HG03196 (cell line): ENCODE results near the gene CACNA2D3.
"Not testable (repeated sequence)": the region's sequence is repeated elsewhere in the genome, so short reads cannot be mapped to it uniquely, and the experiment has no call there.

Source experiments
- ATAC-seq: cut with Tn5 transposase; IDR thresholded peaks from one replicate; pipeline ENCODE4 v1.9.1; 2021; ENCODE audit not compliant: unreplicated experiment

The CACNA2D3 gene

DNA sequence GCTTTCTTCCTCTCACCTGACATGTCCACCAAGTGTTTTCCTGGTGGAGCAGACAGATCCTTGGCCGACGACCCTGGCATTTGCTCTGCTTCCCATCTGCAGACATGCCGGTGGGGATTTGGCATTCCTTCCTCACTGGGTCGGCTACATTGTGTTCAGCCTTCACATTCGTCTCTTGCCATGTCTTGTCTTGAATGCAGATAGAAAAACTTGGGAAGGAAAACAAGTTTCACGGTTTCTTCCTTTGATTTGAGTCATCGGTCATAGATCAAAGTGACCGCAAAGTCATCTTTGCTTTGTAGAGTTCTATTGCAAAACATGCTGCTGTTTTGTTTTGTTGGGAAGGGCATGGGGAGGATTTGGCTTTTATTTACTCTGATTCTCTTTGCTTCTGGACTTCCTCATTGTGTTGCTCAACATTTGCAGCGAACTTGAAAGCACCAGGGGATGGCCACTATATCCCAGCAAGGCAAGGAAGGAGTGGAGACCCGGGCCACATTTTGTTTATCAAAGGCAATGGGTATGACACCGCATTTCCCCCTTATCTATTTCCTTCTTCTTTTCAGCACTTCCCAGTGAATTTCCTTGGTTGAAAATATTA, 321.3 kb downstream of the CACNA2D3 start:
- ATAC-seq, result no peak

DNA sequence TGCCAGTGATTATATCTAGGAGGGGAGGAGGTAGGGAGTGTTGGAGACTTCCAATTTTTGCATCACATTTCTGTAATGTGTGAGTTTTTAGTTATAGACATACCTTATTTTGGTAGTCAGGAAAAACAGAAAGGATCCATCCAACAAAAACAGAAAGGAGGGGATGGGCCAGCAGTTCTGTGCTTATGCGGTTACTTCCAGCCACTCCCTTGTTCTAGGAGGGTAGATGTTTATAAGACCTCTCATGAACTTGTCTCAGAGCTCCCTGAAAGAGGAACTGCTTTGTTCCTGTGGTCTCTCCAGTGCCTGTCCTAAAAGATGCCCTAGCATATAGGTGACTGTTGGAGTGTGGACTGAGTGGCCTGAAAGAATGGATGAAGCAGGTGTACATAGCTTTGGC, 323.3 kb downstream of the CACNA2D3 start:
- no peak for ATAC-seq

DNA sequence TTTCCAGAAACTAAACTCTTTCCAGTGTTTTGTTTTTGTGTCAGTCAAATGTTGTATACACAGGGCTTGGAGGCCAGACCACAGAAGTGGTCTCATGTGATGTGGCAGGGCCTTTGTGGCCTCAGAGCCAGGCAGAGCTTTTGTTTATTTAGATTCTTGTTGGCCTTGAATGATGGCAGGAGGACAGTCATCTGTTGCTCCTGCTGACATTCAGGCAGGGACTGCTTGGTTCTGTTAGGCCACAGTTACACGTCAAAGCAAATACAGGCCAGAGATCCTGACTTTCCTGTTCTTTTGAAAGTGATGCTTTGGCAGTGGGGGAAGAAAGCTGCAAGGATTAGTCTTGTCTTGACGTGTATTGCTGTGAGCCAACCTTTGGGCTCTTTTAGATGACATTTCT, 325.1 kb downstream of the CACNA2D3 start:
- ATAC-seq, result no peak

DNA sequence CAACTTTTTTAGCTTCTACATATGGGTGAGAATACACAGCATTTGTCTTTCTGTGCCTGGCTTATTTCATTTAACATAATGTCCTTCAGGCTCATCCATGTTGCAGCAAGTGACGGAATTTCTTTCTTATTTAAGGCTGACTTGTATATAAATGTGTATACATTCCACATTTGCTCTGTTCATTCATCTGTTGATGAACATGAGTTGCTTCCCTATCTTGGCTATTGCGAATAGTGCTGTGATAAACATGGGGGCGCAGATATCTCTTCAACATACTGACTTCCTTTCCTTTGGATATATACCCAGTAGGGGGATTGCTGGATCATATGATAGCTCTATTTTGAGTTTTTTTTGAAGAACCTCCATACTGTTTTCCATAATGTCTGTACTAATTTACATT, 332.5 kb downstream of the CACNA2D3 start:
- ATAC-seq, result no peak

DNA sequence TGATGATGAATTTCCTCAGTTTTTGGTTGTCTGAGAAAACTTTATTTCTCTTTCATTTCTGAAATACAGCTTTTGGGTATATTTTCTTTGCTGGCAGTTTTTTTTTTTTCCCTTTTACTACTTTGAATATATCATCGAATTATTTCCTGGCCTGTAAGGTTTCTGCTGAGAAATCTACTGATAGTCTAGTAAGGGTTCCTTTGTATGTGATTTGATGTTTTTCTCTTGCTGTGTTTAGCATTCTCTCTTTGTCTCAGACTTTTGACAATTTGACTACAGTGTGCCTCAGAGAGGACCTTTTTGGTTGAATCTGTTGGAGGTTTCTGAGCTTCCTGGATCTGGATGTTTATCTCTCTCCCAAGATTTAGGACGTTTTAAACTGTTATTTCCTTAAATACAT, 336.0 kb downstream of the CACNA2D3 start:
- no peak for ATAC-seq

DNA sequence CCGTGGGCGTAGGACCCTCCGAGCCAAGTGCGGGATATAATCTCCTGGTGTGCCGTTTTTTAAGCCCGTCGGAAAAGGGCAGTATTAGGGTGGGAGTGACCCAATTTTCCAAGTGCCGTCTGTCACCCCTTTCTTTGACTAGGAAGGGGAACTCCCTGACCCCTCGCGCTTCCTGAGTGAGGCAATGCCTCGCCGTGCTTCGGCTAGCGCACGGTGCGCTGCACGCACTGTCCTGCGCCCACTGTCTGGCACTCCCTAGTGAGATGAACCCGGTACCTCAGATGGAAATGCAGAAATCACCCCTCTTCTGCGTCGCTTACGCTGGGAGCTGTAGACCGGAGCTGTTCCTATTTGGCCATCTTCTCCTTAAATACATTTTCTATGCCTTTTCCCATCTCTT, 342.2 kb downstream of the CACNA2D3 start:
- ATAC-seq, result not testable (repeated sequence)

DNA sequence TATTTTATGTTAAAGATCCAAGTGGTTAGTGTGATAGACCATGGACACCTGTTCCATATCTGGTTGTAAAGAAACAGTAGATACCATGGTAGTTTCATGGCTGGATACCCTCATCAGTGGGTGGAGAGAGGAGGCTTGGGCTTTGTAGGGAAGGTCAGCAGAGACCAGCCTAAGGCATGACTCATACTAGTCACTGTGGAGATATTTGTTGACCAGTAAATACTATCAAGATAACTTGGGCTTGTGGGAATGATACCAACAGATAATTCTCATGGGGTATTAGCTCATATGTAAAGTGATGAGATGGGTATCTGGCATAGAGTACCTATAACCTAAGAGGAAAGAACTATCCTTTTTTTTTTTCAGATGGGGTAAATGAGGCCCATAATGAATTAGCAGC, 354.5 kb downstream of the CACNA2D3 start:
- ATAC-seq, result no peak

DNA sequence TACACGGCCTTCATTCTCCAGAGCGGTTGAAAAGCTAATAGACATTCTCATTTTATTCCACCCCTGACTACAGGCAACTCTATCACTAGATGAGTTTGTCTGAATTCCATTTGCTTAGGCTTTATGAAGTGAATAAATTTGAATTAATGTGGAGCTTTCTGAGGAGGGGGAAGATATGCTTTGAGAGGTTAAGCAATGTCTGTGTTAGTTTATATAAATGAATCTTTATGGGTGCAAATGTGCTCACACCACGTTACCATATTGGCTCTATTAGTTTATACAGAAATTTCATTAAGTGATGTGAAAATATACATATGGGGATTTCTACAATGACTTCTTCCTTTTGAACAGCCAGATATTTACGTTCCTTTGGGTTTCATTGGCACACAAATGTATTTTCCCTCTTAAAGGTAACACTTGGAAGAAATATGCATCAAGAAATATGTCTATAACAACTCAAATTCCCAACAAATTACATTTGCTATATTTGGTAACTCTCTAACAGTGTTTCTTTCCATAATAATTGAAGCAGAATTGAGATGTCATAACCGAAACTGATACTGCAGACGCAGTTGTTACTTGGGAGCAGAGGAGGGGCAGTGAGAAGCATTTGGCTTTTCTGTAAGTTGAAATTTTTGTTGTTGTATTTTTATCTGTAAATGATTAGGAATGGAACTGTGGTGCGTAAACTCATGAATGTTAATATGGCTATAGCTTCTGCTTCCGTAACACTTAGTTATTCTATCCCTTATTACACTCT, 359.4 kb downstream of the CACNA2D3 start:
- no peak for ATAC-seq

DNA sequence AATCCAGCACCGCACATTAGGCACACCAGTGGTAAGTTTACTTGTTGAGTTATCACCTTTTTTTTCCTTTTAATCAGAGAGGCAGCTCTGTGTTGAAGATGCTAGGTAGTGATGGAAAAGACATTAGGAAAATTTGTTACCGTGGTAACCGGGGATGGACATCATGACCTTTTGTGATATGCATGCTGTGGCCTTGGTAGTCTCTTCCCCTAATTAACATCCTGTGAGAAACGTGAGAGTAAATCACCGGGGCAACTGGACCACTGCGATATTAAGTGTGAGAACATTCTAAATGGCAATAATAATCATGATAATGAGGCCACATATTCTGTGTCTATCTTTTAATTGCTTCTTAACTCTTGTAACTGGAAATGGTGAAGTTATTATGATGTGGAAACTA, 362.0 kb downstream of the CACNA2D3 start:
- ATAC-seq, result no peak

DNA sequence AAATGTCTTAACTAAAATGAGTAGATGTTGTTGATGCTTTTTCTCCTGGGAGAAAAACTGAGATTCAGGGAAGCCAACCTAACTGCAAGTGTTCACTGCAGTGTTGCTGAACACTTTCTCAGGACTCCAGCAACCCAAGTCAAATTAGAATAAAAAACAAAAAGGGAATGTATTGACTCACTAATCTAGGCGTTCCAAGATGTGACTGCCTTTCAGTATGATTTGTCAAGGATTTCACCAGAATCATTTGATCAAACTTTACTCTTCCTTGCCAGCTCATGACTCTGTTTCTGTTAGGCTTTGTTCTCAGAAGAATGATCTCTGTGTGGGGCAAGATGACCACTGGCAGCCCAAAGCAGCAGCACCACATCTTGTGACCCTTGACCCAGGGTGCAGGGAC, 364.0 kb downstream of the CACNA2D3 start:
- ATAC-seq, result no peak

DNA sequence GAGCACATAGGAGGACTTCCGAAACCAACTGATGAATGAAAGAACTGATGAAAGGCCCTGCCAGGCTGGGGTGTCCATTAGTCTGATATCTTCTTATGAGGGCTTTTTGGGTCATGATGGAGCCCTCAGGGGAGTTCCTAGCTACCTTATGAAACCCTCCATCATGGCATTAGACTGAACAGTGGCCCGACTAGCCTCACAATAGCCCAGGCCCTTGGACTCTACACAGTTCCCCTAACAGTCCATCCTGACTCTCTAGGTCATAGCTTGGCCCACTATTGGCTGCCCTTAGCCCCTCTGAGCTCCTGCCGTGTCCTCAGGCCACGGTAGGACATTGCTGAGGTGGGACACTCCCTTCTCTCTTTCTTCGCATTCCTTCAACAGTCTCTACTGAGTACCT, 365.9 kb downstream of the CACNA2D3 start:
- ATAC-seq, result no peak

DNA sequence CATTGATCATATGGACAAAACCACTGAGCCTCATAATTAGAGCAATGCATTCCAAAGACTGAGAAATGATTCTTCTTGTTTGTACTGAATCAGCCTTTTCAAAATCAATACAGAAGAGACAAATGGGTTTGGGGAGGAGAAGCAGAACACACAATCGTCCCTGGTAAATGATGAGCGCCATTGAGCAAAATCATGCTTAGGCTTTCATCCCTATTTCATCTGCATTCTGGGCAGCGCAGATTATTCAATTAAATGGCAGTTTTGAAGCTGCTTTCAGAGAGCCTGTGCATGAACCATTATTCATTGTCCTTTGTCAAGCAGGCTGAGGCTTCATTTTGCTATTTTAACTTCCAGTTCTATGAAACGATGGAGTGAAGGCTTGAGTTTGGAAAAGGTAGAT, 371.9 kb downstream of the CACNA2D3 start:
- no peak for ATAC-seq

DNA sequence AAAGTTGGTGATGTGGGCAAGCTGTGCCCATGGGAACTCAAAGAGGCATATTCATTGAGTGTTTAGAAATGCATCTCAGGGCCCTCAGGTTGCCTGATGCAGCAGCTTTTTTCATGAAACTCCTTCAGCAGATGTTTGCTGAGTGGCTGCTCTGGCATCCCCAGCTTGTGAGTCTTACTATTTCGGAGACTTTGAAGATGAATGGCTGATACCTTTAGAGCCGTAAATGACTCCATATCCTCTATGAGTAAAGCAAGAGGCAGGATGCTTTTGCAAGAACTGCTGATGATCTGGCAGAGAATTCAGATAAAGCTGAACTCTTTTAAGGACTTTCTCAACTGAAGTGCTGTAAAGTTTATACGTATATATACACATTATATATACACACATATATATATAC, 384.3 kb downstream of the CACNA2D3 start:
- ATAC-seq, result no peak

DNA sequence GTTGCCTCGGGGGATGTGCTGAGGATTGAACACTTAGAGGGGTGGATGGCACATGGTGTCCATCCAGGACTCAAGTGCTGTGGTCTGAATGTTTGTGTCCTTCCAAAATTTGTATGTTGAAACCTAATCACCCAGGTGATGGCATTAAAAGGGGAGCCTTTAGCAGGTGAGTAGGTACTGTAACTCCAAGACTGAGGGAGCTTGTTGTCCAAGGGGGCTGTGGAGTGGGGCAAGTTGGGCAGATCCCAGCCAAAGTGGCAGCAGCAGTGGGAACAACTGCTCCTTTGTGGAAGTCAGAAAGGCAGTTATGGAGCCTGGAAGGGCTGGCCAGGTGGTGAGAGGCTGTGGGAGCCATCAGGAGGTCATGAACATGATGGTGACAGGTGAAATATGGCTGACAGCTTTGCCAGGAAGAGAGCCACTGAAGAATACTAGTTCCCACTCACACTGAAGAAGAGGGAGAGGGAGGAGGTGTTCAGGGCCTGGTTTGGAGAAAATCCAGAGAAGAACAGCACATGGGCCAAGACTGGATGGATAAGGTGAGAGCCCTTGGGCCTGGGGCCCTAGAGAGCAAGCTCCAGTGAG, 385.6 kb downstream of the CACNA2D3 start:
- ATAC-seq, result no peak

DNA sequence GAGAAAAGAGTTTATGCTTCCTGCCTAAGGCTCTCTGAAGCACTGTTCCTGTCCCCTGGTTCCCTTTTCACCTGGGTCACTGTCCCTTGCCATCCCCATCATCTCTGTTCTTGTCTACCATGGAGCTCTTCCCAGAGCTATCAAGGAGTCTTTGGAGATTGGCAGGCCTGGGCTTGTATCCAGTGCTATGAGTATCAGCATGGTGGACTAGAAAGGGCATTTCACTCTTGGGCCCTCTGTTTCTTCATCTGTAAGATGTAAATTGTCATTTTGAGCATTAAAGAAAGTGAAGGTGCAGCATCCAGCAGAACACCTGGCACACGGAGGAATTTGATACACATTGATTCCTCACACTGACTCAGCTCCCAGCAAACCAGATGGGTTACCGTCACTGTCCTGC, 388.2 kb downstream of the CACNA2D3 start:
- ATAC-seq, result no peak

DNA sequence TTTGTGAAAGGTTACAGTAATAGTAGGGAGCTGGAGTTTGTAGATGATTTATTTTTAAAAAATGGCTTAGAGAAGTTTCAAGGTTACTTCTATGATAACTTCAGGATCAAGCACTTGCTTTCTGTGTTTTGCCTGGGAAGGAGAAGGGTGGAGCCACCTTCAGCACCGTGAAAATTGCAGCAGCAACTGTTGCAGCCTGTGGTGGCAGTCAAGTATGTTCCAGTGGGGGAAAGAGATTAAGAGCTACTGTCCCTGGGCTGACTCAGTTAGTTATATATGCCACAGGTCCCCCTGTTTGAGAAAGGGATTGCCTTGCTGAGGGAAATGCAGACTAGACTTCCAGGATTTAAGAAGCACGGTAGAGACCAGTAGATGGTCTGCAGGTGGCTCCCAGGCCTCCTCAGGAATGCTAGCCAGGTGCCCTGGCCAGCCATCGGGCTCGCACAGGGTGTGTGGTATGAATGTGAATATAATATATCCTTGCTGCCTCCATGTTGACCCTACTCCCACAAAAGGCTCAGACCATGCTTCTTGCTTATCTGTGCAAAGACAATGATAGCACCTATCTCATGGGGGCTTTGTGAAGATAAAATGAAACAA, 389.5 kb downstream of the CACNA2D3 start:
- no peak for ATAC-seq

DNA sequence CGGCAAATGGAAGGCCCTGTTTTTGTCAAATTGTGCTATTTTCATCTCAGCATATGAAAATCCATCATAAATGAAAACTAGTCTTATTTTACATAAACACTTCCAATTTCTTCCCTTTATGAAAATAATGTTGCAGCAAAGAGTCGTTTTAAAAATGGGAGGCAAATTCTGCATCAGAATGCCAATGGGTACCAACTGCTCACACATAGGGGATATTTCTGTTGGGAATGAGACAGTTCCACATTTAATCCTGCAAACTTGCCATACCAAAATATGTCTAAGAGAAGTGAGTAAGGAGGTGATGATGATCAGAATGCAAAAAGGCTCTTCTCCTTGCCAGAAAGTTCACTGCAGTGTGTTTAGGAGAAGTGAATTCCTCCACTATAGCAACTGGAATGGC, 391.7 kb downstream of the CACNA2D3 start:
- ATAC-seq, result no peak

DNA sequence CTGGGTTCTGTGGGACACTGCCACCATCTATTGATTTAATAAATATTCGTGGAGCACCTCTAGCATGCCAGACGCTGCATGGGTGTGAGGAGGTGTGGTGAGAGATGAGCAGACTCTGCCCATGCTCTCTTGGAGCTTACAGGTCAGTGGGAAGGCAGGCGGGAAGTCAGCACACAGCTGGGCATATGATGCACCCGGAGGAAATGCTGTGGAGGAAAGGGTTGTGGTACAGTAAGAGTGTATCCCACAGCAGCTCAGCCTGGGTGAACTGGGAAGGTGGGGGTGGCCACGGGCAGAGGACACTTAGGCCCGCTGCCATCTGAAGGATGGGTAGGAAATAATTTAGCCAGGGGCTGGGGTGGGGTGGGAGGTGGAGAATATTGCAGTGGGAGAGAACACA, 392.1 kb downstream of the CACNA2D3 start:
- ATAC-seq, result no peak

DNA sequence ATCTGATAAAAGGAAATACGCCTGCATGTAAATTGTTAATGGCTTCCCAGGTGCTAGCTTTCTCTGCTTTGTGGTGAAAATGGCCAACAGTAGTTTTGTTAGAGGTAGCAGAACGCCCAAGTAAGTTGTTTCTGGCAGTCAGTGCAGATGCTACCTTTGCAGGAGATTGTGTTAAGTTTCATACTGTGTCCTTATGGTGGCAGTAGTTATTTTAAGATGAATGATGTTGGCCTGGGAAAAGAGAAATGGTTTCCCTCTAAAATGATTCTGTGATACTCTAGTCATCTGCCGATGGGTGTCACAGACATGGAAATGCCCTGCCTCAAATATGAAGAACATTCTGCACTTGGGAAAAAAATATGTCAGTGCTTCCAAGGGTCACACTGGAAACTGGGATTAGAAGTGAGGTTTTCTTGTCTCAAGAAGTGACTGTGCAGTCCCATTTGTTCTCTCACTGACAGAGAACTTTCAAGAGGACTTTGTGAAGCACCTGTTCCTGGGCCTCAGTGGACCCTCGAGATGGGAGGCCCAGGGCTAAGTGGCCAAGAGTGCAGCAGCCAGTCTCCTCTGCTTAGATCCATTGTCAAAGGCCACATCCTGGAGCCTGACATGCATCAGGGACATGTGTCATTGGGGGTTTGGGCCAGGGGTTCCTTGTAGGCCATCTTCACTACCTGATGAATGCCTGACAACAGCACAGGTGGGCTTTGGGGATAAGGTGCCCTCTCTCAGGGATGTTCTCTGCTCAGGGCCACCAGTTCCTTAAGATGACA, 393.3 kb downstream of the CACNA2D3 start:
- no peak for ATAC-seq

DNA sequence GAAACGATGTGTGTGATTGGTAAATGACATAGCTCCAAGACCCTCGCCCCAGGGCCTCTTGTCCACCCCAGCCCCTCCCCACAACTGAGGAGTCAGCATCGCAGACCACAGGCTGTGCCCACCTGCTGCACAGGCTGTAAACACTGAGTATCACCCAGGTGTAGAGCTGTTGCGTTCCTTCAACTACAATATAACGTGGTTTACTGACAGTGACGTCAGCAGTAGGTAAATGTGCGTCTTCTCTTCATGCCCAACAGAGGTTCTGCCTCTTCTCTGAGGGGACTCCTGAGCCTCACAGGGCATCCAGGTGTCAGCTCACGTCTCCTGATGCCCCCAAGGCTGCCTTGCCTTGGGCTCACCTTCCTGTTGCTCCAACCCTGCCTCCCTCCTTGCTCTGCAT, 395.1 kb downstream of the CACNA2D3 start:
- no peak for ATAC-seq

DNA sequence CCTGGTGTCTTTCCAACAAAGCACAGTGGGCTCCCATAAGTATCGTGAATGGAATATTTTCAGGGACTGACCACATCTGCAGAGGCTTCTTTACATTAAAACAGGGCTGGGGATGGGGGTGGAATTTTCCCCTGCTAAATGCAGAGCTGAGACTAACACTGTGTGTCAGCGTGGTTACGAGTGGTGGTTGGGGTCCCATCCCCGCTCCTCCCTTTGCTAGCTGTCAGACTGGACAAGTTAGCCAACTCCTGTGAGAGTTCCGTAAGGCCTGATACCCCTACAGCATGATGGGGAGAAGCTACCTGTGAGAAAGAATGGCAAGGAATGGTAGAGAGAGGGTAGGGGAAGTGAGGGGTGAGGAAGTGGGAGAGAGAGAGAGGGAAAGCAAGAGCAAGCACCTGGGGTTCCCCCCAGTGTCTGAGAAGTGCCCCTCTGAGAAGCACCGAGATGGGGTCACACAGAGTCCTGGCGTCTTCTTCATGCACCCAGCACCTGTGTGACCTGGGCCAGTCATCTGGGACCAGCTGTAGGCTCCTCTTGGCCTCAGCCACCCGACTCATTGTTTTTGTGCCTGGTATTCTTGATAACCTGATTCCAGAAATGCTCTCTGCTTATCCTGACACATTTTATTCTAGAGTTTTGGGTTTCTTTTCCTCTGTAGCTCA, 395.8 kb downstream of the CACNA2D3 start:
- no peak for ATAC-seq
